Measurements from ENCODE around the gene KATNB1. TPM values are rescaled to one million over a fixed set of nuclear protein-coding genes. Genes with fewer than 3 reads are reported as not detected.

The KATNB1 gene
- total RNA-seq, 4 donors from 2014 or later: 11.4 to 27.6 (median 26.1) TPM

DNA sequence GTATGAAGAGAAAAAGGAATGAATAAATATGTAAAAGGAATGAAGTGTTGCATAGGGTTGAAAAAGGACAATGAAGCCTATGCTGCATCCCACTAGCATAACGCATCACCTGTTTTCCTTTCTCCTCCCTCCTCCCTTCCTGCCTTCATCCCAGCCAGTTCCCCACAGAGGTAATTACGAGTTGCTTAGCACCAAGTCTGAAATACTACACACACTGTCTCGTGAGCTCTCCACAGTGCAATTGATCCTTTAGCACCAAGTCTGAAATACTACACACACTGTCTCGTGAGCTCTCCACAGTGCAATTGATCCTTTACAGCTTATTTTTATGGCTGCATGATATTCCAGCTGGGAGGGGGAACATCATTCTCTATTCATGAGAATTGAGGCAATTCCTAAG is 42.0 kb upstream of the KATNB1 start:
- no peaks in the 10 kb centered on the region for H3K36me3 ChIP-seq
- H3K4me1 ChIP-seq: no peaks in the 10 kb centered on the region
- H3K9me3 ChIP-seq: no peaks in the 10 kb centered on the region
- no peak overlapping the region for H3K4me3 ChIP-seq (replicated peaks in 1 of 3)
- no peak for DNase-seq
- H3K27me3 ChIP-seq: no peaks in the 10 kb centered on the region
- 81 to 88% methylated on average over 4 of the region's 4 CpGs for WGBS, 2 donors
- no peak for TF ChIP-seq POLR2A (IDR thresholded peaks at IDR 0.05)
- TF ChIP-seq, protein P1, sequence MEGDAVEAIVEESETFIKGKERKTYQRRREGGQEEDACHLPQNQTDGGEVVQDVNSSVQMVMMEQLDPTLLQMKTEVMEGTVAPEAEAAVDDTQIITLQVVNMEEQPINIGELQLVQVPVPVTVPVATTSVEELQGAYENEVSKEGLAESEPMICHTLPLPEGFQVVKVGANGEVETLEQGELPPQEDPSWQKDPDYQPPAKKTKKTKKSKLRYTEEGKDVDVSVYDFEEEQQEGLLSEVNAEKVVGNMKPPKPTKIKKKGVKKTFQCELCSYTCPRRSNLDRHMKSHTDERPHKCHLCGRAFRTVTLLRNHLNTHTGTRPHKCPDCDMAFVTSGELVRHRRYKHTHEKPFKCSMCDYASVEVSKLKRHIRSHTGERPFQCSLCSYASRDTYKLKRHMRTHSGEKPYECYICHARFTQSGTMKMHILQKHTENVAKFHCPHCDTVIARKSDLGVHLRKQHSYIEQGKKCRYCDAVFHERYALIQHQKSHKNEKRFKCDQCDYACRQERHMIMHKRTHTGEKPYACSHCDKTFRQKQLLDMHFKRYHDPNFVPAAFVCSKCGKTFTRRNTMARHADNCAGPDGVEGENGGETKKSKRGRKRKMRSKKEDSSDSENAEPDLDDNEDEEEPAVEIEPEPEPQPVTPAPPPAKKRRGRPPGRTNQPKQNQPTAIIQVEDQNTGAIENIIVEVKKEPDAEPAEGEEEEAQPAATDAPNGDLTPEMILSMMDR (IDR thresholded peaks at IDR 0.05): no peak
- intact Hi-C loops (cut with DNase I): no loop called here
- no peak overlapping the region for H3K27ac ChIP-seq

DNA sequence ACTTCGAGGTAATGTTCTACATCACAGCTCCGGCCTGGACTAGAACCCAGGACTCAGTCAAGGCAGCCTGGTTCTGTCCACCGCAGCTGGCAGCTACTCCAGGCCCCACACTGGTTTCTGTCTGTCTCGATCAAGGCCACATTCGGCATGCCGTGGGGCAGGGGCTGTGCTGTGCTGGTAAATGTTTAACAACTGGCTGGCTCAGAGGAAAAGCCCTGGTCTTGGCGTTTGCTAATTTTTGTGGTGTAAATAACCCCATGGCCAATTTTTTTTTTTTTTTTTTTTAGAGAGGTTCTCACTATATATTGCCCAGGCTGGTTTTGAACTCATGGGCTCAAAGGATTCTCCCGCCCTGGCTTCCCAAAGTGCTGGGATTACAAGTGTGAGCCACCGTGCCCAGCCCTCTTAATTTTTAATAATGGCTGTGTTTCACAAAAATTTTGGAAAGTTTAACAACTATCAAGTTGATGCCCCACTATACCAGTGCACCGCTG is 41.3 kb upstream of the KATNB1 start:
- Histone ChIP-seq H3K4me3 (replicated peaks in 1 of 3) (no peak overlapping the region), H3K36me3 (no peaks in the 10 kb centered on the region), H3K27ac (no peak overlapping the region), H3K27me3 (no peaks in the 10 kb centered on the region), H3K9me3 (no peaks in the 10 kb centered on the region), H3K4me1 (no peaks in the 10 kb centered on the region)
- WGBS, 2 donors: 65 to 66% methylated on average over 10 of the region's 10 CpGs
- intact Hi-C loops (cut with DNase I): no loop called here
- no peak for DNase-seq
- TF ChIP-seq, protein P1 (IDR thresholded peaks at IDR 0.05): no peak
- no peak for TF ChIP-seq POLR2A (IDR thresholded peaks at IDR 0.05)

DNA sequence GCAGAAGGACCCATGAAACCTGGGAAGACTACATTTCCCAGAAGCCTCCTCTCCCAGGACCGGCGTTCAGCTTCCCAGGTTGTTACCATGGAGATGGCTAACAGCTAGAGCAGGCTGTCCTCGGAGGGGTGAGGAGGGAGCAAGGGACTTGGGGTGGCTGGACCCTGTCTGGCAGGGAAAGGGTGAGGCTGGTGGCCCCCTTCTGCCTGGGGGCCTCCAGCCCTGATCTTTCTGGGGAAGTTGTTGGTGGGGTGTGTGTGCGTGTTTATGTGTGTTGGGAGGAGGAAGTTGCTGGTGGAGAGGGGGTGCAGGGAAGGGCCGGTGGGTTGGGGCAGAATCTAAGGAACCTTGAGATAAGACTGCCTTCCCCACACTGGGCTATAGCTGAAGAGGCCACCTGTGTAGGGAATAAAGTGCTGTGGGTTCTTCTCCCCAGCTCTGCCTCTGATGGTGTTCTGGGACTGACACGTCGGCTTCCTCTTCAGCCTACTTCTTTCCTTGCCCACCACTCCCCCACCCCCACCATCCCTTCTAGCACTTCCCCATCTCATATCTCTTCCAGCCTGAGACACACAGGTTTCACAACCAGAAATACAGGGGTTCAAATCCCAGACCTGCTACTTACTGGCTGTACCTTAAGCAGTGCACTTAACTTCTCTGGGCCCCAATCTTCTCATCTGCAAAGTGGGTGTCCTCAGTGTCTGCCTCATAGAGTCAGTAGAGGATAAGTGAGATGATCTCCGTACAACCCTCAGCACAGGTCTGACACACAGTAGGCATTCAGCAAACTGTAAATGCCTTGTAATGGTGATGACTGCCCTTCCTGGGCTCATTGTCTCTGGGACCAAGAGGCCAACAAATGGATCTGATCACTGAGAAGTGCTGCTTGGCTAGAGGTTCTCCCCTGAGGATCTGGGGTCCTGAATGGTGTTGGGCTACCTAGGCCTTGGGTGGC is 40.6 kb upstream of the KATNB1 start, which contains the start of gene DRC7:
Gene DRC7 (plus strand): TSS at position 82 of the 955 bp plus-strand sequence. CDS start 3,144 bp downstream, outside the sequence.
- peak; percentile 31 to 34 for DNase-seq
- intact Hi-C loops (cut with DNase I): no loop called here
- Histone ChIP-seq H3K27ac (no peak within 1 kb of the TSS), H3K27me3 (no peaks in the 10 kb centered on the region), H3K4me3 (replicated peaks in 1 of 3) (no peak within 1 kb of the TSS), H3K9me3 (no peaks in the 10 kb centered on the region), H3K36me3 (no peaks in the 10 kb centered on the region), H3K4me1 (no peaks in the 10 kb centered on the region)
- WGBS, 2 donors: 40 to 45% methylated on average over 8 of the region's 8 CpGs
- TF ChIP-seq POLR2A (IDR thresholded peaks at IDR 0.05): no peak
- TF ChIP-seq, protein P1 (IDR thresholded peaks at IDR 0.05): no peak

DNA sequence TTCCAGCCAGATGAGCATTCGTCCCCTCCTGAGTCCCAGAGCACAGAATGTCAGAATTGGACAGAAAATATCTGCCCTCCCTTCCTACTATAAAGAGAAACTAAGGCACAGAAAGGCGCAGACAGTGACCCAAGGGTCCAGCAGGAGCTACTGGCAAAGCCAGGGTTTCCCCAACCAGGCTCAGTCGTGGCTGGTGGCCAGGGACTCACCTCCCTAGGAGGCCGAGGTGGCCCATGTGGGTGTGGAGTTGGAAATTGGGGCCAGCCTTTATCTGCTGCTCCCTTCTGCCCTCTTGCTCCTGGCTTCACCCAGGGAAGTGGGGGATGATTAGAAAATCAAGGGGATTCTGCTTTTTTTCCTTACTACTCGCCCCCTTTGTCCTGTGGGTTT is 39.9 kb upstream of the KATNB1 start:
- TF ChIP-seq POLR2A (IDR thresholded peaks at IDR 0.05): no peak
- TF ChIP-seq, protein P1 (IDR thresholded peaks at IDR 0.05): no peak
- no peaks in the 10 kb centered on the region for H3K9me3 ChIP-seq
- no peaks in the 10 kb centered on the region for H3K36me3 ChIP-seq
- H3K27me3 ChIP-seq: no peaks in the 10 kb centered on the region
- H3K4me1 ChIP-seq: no peaks in the 10 kb centered on the region
- H3K4me3 ChIP-seq (replicated peaks in 1 of 3): no peak overlapping the region
- WGBS, 2 donors: 80 to 94% methylated on average over 3 to 5 of the region's 5 CpGs
- intact Hi-C loops (cut with DNase I): no loop called here
- H3K27ac ChIP-seq: no peak overlapping the region
- DNase-seq: no peak

DNA sequence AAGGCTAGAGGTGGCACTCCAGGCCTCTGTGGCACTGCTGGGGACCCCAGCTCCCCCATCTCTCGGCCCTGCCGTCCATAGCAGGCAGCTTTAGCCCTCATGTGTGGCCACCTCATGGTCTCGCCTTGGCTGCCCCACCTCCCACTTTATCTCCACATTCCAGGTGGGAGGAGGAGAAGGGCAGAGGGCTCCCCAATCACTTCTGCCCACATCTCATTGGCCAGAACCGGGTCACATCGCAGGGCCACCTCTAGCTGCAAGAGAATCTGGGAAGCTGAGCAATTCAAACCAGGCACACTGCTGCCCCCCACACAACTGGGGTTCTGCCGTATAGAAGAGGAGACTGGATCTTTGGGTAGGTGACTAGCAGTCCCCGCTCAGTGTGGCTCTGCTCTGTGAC is 39.3 kb upstream of the KATNB1 start:
- TF ChIP-seq, protein P1 (IDR thresholded peaks at IDR 0.05): no peak
- no peak for TF ChIP-seq POLR2A (IDR thresholded peaks at IDR 0.05)
- intact Hi-C loops (cut with DNase I): no loop called here
- DNase-seq: no peak
- Histone ChIP-seq H3K27ac (no peak overlapping the region), H3K9me3 (no peaks in the 10 kb centered on the region), H3K4me1 (peaks cover 0 to 3% of the 10 kb centered on the region in 2 donors), H3K4me3 (replicated peaks in 1 of 3) (no peak overlapping the region), H3K27me3 (no peaks in the 10 kb centered on the region), H3K36me3 (no peaks in the 10 kb centered on the region)
- WGBS, 2 donors: 93 to 98% methylated on average over 3 to 7 of the region's 7 CpGs

Measured in thyroid gland (tissue), 4 donors.